H54 (cell line): Measurements from ENCODE around the gene MAST1.
"Not testable (repeated sequence)": the region's sequence is repeated elsewhere in the genome, so short reads cannot be mapped to it uniquely, and the experiment has no call there.

ENCODE experiments used
- DNase-seq: peaks from one replicate; pipeline ENCODE4 v3.0.0; 2011; ENCODE audit warnings: low spot score, mixed read lengths; ENCODE audit not compliant: insufficient read length
- FAIRE-seq: peaks from 3 replicates; lab custom pipeline; 2011; peaks lifted over from hg19 to GRCh38; lab: Jason Lieb, UNC
- POLR2A ChIP-seq: IDR thresholded peaks from 2 replicates; pipeline ENCODE4 v1.6.1; 2011; ENCODE audit warnings: low read depth, mild to moderate bottlenecking, low read length

Gene MAST1

DNA sequence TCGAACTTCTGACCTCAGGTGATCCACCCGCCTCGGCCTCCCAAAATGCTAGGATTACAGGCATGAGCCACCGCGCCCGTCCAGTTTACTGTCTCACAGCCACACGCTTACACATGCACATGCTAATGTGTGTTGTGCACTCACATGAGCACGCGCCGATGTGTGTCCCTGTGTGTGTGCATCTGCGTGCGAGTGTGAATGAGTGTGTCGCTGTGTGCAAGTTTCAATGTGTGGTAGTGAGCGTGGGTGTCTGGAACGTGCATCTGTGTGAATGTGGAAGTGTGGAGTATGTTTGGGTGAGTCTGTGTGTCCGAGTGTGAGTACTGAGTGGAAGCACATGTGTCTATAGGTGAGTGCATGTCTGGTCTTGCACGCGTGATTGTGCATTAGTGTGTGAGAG is 4.2 kb downstream of the MAST1 start:
- FAIRE-seq (no peak), DNase-seq (no peak)
- no peak for TF ChIP-seq POLR2A

DNA sequence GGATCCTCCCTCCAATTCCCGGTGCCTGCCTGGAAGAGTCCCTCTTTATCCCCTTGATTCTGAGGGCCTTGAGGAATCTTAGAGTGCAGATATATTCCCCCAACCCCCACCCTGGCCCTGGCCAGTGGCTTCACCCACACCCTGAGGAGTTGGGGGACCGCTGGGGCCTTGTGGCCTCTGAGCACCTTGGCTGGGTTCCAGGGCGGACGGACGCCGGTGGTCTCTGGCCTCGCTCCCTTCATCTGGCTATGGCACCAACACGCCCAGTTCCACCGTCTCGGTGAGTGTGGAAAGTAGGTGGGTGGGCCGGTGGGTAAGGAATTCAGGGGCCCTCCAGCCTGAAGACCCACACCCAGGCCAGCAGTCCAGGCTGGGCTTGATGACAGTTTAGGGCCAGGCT is 5.0 kb downstream of the MAST1 start:
- no peak for TF ChIP-seq POLR2A
- no peak for DNase-seq
- FAIRE-seq: no peak

DNA sequence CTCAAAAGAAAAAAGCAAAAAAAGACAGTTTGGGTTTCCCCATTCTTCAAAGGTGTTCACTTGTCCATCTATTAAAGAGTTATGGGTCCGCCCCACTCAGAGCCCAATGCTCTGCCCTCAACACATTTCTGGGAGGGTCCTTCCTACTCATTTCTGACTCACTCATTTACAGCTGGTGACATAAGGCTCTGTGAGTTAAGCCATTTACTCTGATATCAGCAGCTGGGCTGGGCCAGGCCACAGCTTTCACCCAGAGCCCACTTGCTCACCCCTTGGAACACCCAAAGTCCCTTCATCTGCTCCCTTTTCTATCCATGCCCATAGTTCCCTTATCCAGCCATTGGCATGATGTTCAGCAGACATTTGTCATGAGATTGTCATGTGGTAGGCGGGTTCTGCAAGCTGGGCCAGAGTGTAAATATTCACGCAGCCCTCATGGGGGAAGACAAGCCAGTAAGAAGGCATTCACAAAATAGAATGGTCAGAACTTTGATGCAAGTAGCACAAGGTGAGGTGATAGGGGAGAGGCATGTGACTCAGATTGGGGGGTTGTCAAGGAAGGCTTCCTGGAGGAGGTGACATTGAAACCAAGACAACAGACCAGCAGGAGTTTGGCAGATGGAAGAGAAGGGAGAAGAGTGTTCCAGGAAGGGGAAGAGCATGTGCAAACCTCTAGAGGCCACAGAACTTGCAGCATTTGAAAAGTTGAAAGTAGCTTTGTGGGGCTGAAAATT is 5.9 kb downstream of the MAST1 start:
- DNase-seq (no peak), FAIRE-seq (no peak)
- no peak for TF ChIP-seq POLR2A

DNA sequence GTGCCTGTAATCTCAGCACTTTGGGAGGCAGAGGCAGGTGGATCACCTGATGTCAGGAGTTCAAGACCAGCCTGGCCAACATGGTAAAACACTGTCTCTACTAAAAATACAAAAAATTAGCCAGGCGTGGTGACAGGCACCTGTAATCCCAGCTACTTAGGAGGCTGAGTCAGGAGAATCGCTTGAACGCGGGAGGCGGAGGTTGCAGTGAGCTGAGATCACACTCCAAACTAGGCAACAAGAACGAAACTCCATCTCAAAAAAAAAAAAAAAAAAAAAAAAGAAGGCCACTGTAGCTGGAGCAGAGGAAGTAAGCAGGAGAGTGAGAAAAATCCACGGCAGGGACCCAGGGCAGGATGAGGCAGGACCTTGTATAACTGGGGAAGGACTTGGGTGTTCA is 8.3 kb downstream of the MAST1 start:
- DNase-seq, FAIRE-seq: not testable (repeated sequence)

DNA sequence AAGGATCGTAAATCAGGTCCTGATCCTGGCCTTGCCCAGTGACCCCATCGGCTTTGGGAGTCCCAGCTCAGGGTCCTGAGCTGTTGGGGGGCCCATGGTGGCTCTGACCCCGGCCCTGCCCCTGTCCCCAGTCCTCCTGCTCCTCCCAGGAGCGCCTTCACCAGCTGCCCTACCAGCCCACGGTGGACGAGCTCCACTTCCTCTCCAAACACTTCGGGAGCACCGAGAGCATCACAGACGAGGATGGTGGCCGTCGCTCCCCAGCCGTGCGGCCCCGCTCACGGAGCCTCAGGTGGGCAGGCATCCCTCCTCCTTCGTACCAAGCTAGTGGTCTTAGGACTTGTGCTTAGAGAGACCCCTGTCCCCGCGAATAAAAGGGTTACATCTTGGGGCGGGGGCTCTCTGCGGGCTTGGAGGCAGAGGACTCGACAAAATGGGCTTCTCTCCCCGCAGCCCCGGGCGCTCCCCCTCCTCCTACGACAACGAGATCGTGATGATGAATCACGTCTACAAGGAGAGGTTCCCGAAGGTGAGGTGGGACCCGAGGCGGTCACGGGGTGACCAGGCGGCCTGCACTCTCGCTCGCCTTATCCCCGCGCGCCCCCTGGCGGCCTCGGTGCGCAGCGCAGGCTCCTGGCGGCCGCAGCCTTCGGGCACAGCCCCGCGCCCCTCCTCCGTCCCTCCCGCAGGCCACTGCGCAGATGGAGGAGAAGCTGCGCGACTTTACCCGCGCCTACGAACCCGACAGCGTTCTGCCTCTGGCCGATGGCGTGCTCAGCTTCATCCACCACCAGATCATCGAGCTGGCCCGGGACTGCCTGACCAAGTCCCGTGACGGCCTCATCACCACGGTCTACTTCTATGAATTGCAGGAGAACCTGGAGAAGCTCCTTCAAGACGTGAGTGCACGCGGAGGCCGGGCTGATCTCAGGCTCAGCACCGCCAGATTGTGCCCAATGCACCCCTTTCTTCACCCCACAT is 9.1 kb downstream of the MAST1 start:
- DNase-seq (peak; percentile 91), FAIRE-seq (no peak)

DNA sequence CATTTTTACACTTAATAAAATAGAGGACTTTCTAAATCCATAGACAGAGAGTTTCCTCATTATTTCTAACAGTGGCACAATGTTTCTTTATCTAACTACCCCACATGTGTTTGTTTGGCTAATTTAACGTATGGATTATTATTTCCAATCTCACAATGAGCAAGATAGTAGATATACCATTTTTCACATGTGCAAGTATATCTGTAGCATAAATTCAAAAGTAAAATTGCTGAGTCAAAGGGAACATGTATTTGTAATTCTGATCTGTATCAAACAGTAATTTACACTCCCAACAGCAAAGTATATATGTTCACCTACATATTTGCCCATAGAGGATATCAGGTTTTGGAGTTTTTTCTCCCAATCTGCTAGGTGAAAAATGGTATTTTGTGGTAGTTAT is 18.3 kb downstream of the MAST1 start:
- FAIRE-seq (no peak), DNase-seq (no peak)
- no peak for TF ChIP-seq POLR2A

More for the DNA sequence above, 9.1 kb downstream of the MAST1 start:
- TF ChIP-seq POLR2A: no peak

DNA sequence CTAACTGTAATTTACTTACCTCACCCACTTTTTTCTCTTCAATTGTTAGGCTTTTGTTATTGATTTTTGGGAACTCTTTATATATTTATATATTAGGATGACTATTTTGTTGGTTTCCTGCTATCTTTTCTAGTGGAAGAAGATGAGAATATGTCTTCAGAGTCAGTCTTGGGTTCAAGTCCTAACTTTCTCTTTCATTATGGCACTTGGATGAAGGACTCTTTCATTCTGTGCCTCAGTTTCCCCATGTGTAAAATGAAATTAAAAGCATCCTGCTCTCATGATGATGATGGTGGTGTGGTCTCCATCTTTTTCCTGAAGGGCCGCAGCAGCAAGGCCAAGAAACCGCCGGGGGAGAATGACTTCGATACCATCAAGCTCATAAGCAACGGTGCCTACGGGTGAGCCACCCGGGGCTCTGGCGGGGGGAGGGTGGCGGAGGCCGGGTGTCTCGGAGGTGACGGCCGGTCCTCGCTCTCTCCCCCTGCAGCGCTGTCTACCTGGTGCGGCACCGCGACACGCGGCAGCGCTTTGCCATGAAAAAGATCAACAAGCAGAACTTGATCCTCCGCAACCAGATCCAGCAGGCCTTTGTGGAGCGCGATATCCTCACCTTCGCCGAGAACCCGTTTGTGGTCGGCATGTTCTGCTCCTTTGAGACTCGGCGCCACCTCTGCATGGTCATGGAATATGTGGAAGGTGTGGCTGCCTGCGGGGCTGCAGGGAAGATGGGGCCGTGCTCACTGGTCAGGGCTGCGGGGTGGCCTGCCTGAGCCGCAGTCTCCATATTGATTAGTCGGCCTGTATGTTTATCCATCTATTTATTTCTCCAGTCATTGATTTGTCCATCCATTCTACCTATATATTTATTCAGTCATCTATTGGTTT is 20.0 kb downstream of the MAST1 start:
- no peak for TF ChIP-seq POLR2A
- DNase-seq: no peak
- no peak for FAIRE-seq

DNA sequence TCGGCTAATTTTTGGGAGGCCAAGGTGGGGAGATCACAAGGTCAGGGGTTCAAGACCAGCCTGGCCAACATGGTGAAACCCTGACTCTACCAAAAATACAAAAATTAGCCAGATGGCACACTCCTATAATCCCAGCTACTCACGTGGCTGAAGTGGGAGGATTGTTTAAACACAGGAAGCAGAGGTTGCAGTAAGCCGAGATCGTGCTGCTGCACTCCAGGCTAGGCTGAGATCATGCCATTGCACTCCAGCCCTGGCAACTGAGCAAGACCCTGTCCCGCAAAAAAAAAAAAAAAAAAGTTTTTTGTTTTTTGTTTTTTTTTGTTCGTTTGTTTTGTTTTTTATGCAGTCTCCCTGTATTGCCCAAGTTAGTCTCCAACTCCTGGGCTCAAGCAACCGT is 21.2 kb downstream of the MAST1 start:
- DNase-seq (no peak), FAIRE-seq (no peak)
- TF ChIP-seq POLR2A: no peak

DNA sequence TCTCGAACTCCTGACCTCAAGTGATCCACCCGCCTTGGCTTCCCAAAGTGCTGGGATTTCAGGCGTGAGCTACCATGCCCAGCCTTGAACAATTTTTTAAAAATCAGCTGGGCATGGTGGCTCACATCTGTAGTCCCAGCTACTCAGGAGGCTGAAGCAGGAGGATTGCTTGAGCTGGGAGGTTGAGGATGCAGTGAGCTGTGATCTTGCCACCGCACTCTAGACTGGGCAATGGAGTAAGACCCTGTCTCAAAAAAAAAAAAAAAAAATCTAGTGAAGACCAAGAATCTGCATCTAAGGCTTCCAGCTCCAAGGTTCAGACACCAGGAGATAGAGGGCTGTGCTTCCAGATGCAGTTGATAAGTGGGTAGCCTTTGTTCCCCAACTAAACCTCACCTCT is 25.8 kb downstream of the MAST1 start:
- no peak for TF ChIP-seq POLR2A
- FAIRE-seq: no peak
- no peak for DNase-seq

DNA sequence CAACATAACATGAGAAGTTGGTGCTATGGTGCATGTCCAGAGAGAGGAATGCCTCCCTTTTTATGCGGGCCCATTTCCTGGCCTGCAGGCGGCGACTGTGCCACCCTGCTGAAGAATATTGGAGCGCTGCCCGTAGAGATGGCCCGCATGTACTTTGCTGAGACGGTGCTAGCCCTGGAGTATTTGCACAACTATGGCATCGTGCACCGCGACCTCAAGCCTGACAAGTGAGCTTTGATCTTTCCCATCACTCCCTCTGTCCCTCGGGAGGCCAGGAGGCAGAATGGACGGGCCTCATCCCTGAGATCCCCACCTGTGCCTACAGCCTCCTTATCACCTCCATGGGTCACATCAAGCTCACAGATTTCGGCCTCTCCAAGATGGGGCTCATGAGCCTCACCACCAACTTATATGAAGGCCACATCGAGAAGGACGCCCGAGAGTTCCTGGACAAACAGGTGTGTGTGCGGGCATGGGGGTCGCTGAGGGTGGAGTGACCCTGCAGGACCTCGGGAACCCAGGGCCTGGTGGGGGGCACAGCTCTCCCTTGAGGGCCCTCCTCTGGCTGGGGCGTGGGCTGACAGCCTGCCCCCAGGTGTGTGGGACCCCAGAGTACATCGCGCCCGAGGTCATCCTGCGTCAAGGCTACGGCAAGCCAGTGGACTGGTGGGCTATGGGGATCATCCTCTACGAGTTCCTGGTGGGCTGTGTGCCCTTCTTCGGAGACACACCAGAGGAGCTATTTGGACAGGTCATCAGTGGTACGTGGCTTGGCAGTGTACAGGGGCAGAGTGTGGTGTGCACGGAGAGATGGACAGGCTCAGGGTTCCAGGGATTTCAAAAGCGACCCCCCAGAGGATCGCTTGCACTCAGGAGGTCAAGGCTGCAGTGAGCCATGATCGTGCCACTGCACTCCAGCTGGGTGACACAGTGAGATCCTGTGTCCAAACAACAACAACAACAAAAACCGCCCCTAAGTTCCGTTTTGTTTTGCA is 26.7 kb downstream of the MAST1 start:
- no peak for TF ChIP-seq POLR2A
- FAIRE-seq: no peak

DNA sequence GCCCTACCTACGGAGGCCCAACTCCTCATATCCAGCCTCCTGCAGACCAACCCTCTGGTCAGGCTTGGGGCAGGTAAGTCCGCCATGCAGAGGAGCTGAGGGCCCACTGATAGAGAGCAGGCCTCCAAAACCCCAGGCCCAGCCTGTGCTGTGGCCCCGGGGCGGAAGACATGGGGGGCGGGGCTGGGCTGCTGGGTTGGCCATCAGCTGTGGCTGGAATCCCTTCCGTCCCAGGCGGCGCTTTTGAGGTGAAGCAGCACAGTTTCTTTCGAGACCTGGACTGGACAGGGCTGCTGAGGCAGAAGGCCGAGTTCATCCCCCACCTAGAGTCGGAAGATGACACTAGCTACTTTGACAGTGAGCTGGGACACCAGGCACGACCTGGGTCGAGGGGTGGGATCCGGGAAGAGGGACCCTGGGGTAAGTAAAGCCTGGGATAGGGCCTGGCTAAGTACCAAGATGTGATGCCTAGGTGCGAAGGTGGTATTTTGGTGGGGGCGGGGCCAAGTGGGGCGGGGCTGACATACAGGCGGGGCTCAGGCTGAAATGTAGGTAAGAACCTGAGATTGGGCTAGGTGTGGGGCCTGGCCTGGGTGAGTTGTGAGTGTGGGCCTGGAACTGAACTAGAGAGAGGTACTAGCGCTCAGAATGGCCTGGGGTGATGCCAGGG is 27.6 kb downstream of the MAST1 start:
- FAIRE-seq (no peak), DNase-seq (no peak)
- TF ChIP-seq POLR2A: no peak

More for the DNA sequence above, 26.7 kb downstream of the MAST1 start:
- DNase-seq: no peak
